Omental fat pad (tissue), 4 donors: ENCODE data around the gene GFRA3. TPM values are rescaled to one million over a fixed set of nuclear protein-coding genes. Genes with fewer than 3 reads are reported as not detected.

Source experiments
- ATAC-seq: fragments of 150-250 bp; one replicate; pipeline ENCODE4 v1.9.1; 2016; ENCODE audit warnings: mild to moderate bottlenecking, moderate library complexity; ENCODE audit not compliant: low FRiP score
- DNase-seq: peaks from one replicate; pipeline ENCODE4 v3.0.0-alpha.2; 2019; ENCODE audit warnings: low spot score
- total RNA-seq, 4 donors: library from RNA; depleted of rRNA; stranded (reverse); fragments of >200 nt; gene quantifications; one replicate each; pipeline ENCODE4 v1.1.0, GENCODE V29; 2016
- TF ChIP-seq, protein P1 (sequence below), 3 donors: fragments of 450-650 bp; IDR thresholded peaks; one replicate each; pipeline ENCODE4 v1.5.1; 2016 to 2017; ENCODE audit warnings: antibody characterized with exemption in 3 of 3, mild to moderate bottlenecking in 3 of 3, moderate library complexity in 2 of 3

The GFRA3 gene
- total RNA-seq, 4 donors from 2014 or later, result 1.3 TPM; not detected in 3

DNA sequence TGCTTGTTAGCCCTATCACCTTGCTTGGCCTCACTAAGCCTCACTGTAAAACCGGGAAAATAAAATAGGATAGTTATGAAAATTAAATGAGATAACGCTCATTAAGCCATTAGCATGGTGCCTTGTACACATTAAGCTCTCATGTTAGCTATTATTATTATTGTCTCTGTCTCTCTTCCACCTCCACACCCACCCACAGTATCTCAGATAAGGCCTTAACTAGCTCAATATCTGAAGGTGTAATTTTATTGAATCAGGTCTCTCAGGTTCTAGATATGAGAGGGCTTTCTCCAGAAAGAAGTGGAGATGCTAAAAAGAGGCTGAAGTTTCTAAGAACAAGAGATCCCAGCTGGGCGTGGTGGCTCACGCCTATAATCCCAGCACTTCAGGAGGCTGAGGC lies 27.6 kb downstream of the GFRA3 start:
- TF ChIP-seq, protein P1, sequence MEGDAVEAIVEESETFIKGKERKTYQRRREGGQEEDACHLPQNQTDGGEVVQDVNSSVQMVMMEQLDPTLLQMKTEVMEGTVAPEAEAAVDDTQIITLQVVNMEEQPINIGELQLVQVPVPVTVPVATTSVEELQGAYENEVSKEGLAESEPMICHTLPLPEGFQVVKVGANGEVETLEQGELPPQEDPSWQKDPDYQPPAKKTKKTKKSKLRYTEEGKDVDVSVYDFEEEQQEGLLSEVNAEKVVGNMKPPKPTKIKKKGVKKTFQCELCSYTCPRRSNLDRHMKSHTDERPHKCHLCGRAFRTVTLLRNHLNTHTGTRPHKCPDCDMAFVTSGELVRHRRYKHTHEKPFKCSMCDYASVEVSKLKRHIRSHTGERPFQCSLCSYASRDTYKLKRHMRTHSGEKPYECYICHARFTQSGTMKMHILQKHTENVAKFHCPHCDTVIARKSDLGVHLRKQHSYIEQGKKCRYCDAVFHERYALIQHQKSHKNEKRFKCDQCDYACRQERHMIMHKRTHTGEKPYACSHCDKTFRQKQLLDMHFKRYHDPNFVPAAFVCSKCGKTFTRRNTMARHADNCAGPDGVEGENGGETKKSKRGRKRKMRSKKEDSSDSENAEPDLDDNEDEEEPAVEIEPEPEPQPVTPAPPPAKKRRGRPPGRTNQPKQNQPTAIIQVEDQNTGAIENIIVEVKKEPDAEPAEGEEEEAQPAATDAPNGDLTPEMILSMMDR (IDR thresholded peaks at IDR 0.05), result no peak
- no peak for ATAC-seq
- no peak for DNase-seq

DNA sequence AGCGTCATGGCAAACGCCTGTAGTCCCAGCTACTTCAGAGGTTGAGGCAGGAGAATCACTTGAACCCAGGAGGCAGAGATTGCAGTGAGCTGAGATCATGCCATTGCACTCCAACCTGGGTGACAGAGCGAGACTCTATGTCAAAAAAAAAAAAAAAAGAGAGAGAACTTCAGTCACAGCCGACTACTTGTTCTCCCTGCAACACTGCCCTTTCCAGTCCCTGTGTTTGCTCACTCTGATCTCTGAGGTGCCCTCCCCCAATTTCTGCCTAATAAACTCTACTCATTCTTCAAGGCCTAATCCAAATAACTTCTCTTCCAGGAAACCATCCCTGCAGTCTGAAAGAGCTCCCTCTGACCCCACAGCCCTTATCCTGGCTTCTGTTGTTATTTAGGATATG lies 28.1 kb downstream of the GFRA3 start:
- no peak for DNase-seq
- no peak for ATAC-seq
- TF ChIP-seq, protein P1 (IDR thresholded peaks at IDR 0.05), result no peak

DNA sequence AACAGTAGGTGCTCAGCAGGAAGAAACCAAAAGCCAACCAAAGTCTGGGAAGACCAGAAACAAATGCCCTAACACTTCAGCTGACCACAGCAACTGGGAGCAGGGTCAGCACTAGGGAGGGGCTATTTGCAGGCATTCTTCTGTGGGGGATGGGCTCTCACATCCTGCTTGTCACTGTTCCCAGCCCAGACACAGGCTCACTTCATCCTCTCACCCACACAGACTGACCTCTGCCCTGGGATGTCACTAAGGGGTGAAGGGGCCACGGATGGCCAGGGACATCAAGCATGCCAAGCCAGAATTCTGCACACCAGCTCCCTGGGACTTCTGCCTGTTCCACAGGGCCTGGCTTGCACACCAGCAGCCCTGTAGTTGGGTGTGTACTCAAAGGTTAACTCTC lies 28.7 kb downstream of the GFRA3 start:
- TF ChIP-seq, protein P1 (IDR thresholded peaks at IDR 0.05), result no peak
- ATAC-seq, result no peak

DNA sequence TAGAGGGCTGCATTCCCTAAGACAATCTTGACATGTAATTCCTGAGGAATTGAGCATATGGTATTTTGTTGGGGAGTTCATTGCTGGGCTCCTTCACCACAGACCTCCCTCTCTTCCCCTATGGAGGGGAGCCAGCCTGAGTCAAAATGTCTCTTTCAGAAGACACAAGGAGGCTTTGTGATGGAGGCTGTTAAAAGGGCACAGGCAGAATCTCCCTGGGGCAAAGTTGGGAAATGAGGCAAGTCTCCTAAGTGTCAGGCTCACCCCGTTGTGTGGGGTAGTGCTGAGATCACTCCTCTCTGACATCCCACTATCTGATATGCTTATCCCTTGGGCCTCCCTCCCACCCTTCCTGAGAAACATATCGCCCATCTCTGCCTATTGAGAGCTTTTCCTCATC lies 30.6 kb downstream of the GFRA3 start:
- TF ChIP-seq, protein P1 (IDR thresholded peaks at IDR 0.05), result no peak
- ATAC-seq, result no peak

More for the DNA sequence above, 28.7 kb downstream of the GFRA3 start:
- DNase-seq, result no peak

DNA sequence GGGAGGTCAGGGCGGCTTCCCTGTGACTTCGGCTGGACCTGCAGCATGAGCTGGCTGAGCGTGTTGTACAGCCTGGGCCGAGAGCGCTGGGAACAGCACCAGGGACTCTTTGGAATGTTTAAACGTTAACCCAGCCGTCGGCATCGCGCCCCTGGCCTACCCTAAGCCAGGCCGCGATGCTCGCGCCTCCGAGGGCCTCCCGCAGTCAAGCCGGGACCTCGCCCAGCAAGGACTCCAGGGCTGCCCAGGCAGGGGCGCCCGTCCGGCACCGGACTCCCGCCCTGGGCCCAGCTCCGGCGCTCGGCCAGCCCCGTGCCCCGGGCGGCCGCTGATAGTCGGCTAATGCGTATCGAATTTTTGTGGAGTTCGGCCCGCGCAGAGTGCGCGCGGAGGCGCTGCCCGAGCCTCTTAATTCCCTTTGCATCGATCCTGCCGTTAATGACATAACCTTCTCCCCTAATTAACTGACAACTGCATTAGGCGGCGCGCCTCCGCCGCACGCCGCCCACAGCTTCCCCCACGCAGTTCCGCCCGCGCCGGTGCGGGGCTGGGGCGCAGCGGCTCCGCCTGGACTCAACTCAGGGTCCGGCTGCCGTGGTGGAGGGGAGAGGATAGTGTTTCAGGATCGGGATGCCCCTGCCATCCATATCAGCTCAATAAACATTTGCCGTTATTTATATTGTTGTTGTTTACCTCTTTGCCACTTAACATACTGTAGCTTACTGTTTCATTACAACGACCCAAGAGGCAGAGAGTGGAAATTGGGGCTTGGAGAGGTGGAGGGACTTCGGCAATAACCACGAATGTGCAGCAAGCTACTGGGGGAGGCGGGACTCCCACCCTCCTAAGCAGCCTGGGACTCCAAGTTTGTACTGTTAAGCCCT lies 32.5 kb downstream of the GFRA3 start:
- no peak for DNase-seq
- peak; percentile 66 for ATAC-seq
- TF ChIP-seq, protein P1 (IDR thresholded peaks at IDR 0.05), result no peak

More for the DNA sequence above, 30.6 kb downstream of the GFRA3 start:
- DNase-seq, result no peak

DNA sequence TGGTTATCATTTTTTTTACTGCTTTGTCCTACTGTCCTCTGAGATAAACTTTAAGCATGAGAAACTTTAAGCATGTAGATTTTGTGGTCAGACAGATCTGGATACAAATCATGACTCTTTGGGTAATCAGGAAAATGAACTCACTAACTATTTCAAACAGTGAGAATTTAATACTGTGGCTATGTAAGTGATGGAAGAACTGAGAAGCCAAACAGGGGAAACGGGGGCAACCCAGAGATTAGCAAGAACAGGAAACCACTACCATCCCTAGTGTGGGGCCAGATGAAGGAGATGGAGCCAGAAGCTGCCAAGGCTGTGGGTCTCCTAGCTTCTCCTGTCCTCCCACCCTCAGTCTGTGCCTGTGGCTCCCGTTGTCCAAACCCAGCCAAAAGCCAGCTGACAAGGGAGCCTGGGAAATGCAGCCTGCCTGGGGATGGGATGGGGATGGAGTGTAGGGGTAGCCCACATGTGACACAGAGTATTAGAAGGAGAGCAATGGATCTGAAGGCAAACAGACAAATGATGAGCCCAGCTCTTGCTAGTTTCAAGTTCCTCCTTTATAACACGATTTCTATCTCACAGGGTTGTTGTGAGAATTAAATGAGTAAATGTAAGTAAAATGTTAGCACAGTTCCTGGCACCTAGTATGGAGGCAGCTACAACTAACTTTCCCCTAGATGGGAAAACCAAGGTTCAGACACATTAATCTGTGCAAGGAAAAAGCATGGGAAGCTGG lies 33.6 kb downstream of the GFRA3 start:
- no peak for DNase-seq
- no peak for ATAC-seq
- TF ChIP-seq, protein P1 (IDR thresholded peaks at IDR 0.05), result no peak
